ENCODE results near the gene SLC29A1. TPM values are rescaled to one million over a fixed set of nuclear protein-coding genes. Genes with fewer than 3 reads are reported as not detected.

Gene SLC29A1
- total RNA-seq, 5 donors from 2014 or later (not counting 1 experiment from before 2014, with no cell fraction given) = 1.3 to 8.0 (median 3.4) TPM

GRCh38 chr6:44207966-44208365 lies 15.4 kb upstream of the SLC29A1 start:
- DNase-seq (no peak), ATAC-seq (replicated peaks in 1 of 4) (no peak)
- ChIA-PET CTCF (no interaction called here), POLR2A (interaction anchor here in 1 of 2 donors (0.7 kb wide), 1 partner anchor 14 kb away, joined by 4 read pairs; no protein-coding TSS in a partner anchor)
- H3K27me3 ChIP-seq (replicated peaks in 1 of 2; ENCODE audit: control insufficient read depth in 2 of 2, extremely low read depth in 1 of 2, insufficient read depth in 2 of 2, low read length in 1 of 2) = peaks cover 0 to 19% of the 10 kb centered on the region in 2 experiments
- H3K9me3 Mint-ChIP-seq = no peaks in the 10 kb centered on the region
- H3K36me3 ChIP-seq (ENCODE audit: control insufficient read depth in 2 of 2, extremely low read depth in 1 of 2, insufficient read depth in 1 of 2, low read length in 1 of 2) = no peaks in the 10 kb centered on the region
- H3K4me1 ChIP-seq (ENCODE audit: control insufficient read depth in 1 of 2, extremely low read depth in 1 of 2, insufficient read depth in 2 of 2, low read length in 2 of 2) = no peaks in the 10 kb centered on the region
- no peaks in the 10 kb centered on the region for H3K36me3 Mint-ChIP-seq
- no peak overlapping the region for H3K27ac ChIP-seq (ENCODE audit: low read length)
- no peak overlapping the region for H3K4me3 Mint-ChIP-seq
- no peaks in the 10 kb centered on the region for H3K9me3 ChIP-seq
- 50% methylated on average over 1 of the region's 6 CpGs for WGBS (ENCODE audit: insufficient coverage)
- H3K27ac Mint-ChIP-seq = no peak overlapping the region
- no peak overlapping the region for H3K4me3 ChIP-seq (ENCODE audit: control insufficient read depth in 1 of 2, extremely low read depth in 1 of 2, low read length in 1 of 2)
- no peaks in the 10 kb centered on the region for H3K4me1 Mint-ChIP-seq
- peaks cover 2 to 3% of the 10 kb centered on the region in 2 donors for H3K27me3 Mint-ChIP-seq

- no peaks in the 10 kb centered on the region for H3K9me3 Mint-ChIP-seq
- ATAC-seq (replicated peaks in 1 of 4) (no peak), DNase-seq (no peak)
- Histone ChIP-seq H3K36me3 (ENCODE audit: control insufficient read depth in 2 of 2, extremely low read depth in 1 of 2, insufficient read depth in 1 of 2, low read length in 1 of 2) (no peaks in the 10 kb centered on the region), H3K4me3 (ENCODE audit: control insufficient read depth in 1 of 2, extremely low read depth in 1 of 2, low read length in 1 of 2) (no peak overlapping the region), H3K27ac (ENCODE audit: low read length) (no peak overlapping the region), H3K4me1 (ENCODE audit: control insufficient read depth in 1 of 2, extremely low read depth in 1 of 2, insufficient read depth in 2 of 2, low read length in 2 of 2) (no peaks in the 10 kb centered on the region), H3K27me3 (replicated peaks in 1 of 2; ENCODE audit: control insufficient read depth in 2 of 2, extremely low read depth in 1 of 2, insufficient read depth in 2 of 2, low read length in 1 of 2) (peaks cover 0 to 17% of the 10 kb centered on the region in 2 experiments), H3K9me3 (no peaks in the 10 kb centered on the region)
- H3K4me1 Mint-ChIP-seq = no peaks in the 10 kb centered on the region
- H3K27me3 Mint-ChIP-seq = peaks cover 0 to 3% of the 10 kb centered on the region in 2 donors
- no peak overlapping the region for H3K4me3 Mint-ChIP-seq
- 71% methylated on average over 1 of the region's 3 CpGs for WGBS (ENCODE audit: insufficient coverage)
- H3K36me3 Mint-ChIP-seq = no peaks in the 10 kb centered on the region
- POLR2A ChIA-PET = no interaction called here
- CTCF ChIA-PET = no interaction called here
- H3K27ac Mint-ChIP-seq = no peak overlapping the region
Observed at GRCh38 chr6:44211284-44211683, 12.1 kb upstream of the SLC29A1 start.

GRCh38 chr6:44214307-44214706 lies 9.1 kb upstream of the SLC29A1 start:
- 82% methylated on average over 5 of the region's 6 CpGs for WGBS (ENCODE audit: insufficient coverage)
- DNase-seq (no peak), ATAC-seq (replicated peaks in 1 of 4) (no peak)
- ChIA-PET CTCF (no interaction called here), POLR2A (no interaction called here)
- Histone ChIP-seq H3K4me3 (ENCODE audit: control insufficient read depth in 1 of 2, extremely low read depth in 1 of 2, low read length in 1 of 2) (no peak overlapping the region), H3K27me3 (replicated peaks in 1 of 2; ENCODE audit: control insufficient read depth in 2 of 2, extremely low read depth in 1 of 2, insufficient read depth in 2 of 2, low read length in 1 of 2) (peaks cover 0 to 40% of the 10 kb centered on the region in 2 experiments), H3K9me3 (no peaks in the 10 kb centered on the region), H3K27ac (ENCODE audit: low read length) (no peak overlapping the region), H3K4me1 (ENCODE audit: control insufficient read depth in 1 of 2, extremely low read depth in 1 of 2, insufficient read depth in 2 of 2, low read length in 2 of 2) (peaks cover 2 to 7% of the 10 kb centered on the region in 2 experiments), H3K36me3 (ENCODE audit: control insufficient read depth in 2 of 2, extremely low read depth in 1 of 2, insufficient read depth in 1 of 2, low read length in 1 of 2) (no peaks in the 10 kb centered on the region)
- Mint-ChIP-seq H3K9me3 (no peaks in the 10 kb centered on the region), H3K27me3 (peaks cover 3 to 14% of the 10 kb centered on the region in 2 donors), H3K4me3 (no peak overlapping the region), H3K36me3 (no peaks in the 10 kb centered on the region), H3K27ac (no peak overlapping the region), H3K4me1 (peaks cover 4 to 10% (median 7%) of the 10 kb centered on the region in 3 donors)

- H3K27ac ChIP-seq (ENCODE audit: low read length) = no peak within 1 kb of the TSS
- no peak within 1 kb of the TSS for H3K27ac Mint-ChIP-seq
- H3K9me3 ChIP-seq = no peaks in the 10 kb centered on the region
- WGBS (ENCODE audit: insufficient coverage) = 55% methylated on average over 3 of the region's 7 CpGs
- peaks cover 2 to 17% of the 10 kb centered on the region in 2 donors for H3K27me3 Mint-ChIP-seq
- no peaks in the 10 kb centered on the region for H3K36me3 Mint-ChIP-seq
- no peaks in the 10 kb centered on the region for H3K9me3 Mint-ChIP-seq
- H3K4me1 ChIP-seq (ENCODE audit: control insufficient read depth in 1 of 2, extremely low read depth in 1 of 2, insufficient read depth in 2 of 2, low read length in 2 of 2) = peaks cover 4 to 18% of the 10 kb centered on the region in 2 experiments
- no peak within 1 kb of the TSS for H3K4me3 ChIP-seq (ENCODE audit: control insufficient read depth in 1 of 2, extremely low read depth in 1 of 2, low read length in 1 of 2)
- CTCF ChIA-PET = no interaction called here
- H3K4me3 Mint-ChIP-seq = no peak within 1 kb of the TSS
- H3K27me3 ChIP-seq (replicated peaks in 1 of 2; ENCODE audit: control insufficient read depth in 2 of 2, extremely low read depth in 1 of 2, insufficient read depth in 2 of 2, low read length in 1 of 2) = peaks cover 0 to 46% of the 10 kb centered on the region in 2 experiments
- POLR2A ChIA-PET = interaction anchor here in 1 of 2 donors (0.7 kb wide), 1 partner anchor 30 kb away, joined by 6 read pairs; no protein-coding TSS in a partner anchor
- H3K36me3 ChIP-seq (ENCODE audit: control insufficient read depth in 2 of 2, extremely low read depth in 1 of 2, insufficient read depth in 1 of 2, low read length in 1 of 2) = no peaks in the 10 kb centered on the region
- H3K4me1 Mint-ChIP-seq = peaks cover 4 to 23% (median 14%) of the 10 kb centered on the region in 3 donors
- ATAC-seq (replicated peaks in 1 of 4) = no peak
- DNase-seq = no peak
Observed at GRCh38 chr6:44216677-44217331, 6.6 kb upstream of the SLC29A1 start, which contains the start of gene MYMX. TSS of gene MYMX (plus strand) at chr6:44216926. CDS start at chr6:44217472, 546 bp downstream.

- H3K36me3 ChIP-seq (ENCODE audit: control insufficient read depth in 2 of 2, extremely low read depth in 1 of 2, insufficient read depth in 1 of 2, low read length in 1 of 2) = no peaks in the 10 kb centered on the region
- no peaks in the 10 kb centered on the region for H3K36me3 Mint-ChIP-seq
- no peaks in the 10 kb centered on the region for H3K9me3 Mint-ChIP-seq
- WGBS (ENCODE audit: insufficient coverage) = 87% methylated on average over 15 of the region's 16 CpGs
- no peak overlapping the region for H3K4me3 ChIP-seq (ENCODE audit: control insufficient read depth in 1 of 2, extremely low read depth in 1 of 2, low read length in 1 of 2)
- peaks cover 0 to 17% of the 10 kb centered on the region in 2 donors for H3K27me3 Mint-ChIP-seq
- H3K4me1 ChIP-seq (ENCODE audit: control insufficient read depth in 1 of 2, extremely low read depth in 1 of 2, insufficient read depth in 2 of 2, low read length in 2 of 2) = peaks cover 4 to 21% of the 10 kb centered on the region in 2 experiments
- peaks cover 6 to 27% (median 14%) of the 10 kb centered on the region in 3 donors for H3K4me1 Mint-ChIP-seq
- H3K27ac ChIP-seq (ENCODE audit: low read length) = no peak overlapping the region
- ChIA-PET POLR2A (no interaction called here), CTCF (no interaction called here)
- no peak overlapping the region for H3K27ac Mint-ChIP-seq
- no peak for ATAC-seq (replicated peaks in 1 of 4)
- no peak for DNase-seq
- H3K9me3 ChIP-seq = no peaks in the 10 kb centered on the region
- H3K4me3 Mint-ChIP-seq = no peak overlapping the region
- H3K27me3 ChIP-seq (replicated peaks in 1 of 2; ENCODE audit: control insufficient read depth in 2 of 2, extremely low read depth in 1 of 2, insufficient read depth in 2 of 2, low read length in 1 of 2) = peaks cover 0 to 45% of the 10 kb centered on the region in 2 experiments
Observed at GRCh38 chr6:44217332-44218143, 5.9 kb upstream of the SLC29A1 start.

GRCh38 chr6:44219053-44219814 lies 4.2 kb upstream of the SLC29A1 start:
- H3K36me3 Mint-ChIP-seq = no peaks in the 10 kb centered on the region
- peaks cover 0 to 45% of the 10 kb centered on the region in 2 experiments for H3K27me3 ChIP-seq (replicated peaks in 1 of 2; ENCODE audit: control insufficient read depth in 2 of 2, extremely low read depth in 1 of 2, insufficient read depth in 2 of 2, low read length in 1 of 2)
- H3K4me1 ChIP-seq (ENCODE audit: control insufficient read depth in 1 of 2, extremely low read depth in 1 of 2, insufficient read depth in 2 of 2, low read length in 2 of 2) = peaks cover 8 to 35% of the 10 kb centered on the region in 2 experiments
- no peaks in the 10 kb centered on the region for H3K36me3 ChIP-seq (ENCODE audit: control insufficient read depth in 2 of 2, extremely low read depth in 1 of 2, insufficient read depth in 1 of 2, low read length in 1 of 2)
- DNase-seq (peak in 2 of 35 experiments; percentile 27 to 29), ATAC-seq (replicated peaks in 1 of 4) (no peak)
- H3K27me3 Mint-ChIP-seq = peaks cover 0 to 17% of the 10 kb centered on the region in 2 donors
- POLR2A ChIA-PET = no interaction called here
- no peak overlapping the region for H3K27ac ChIP-seq (ENCODE audit: low read length)
- H3K4me1 Mint-ChIP-seq = peaks cover 18 to 37% (median 23%) of the 10 kb centered on the region in 3 donors
- H3K4me3 Mint-ChIP-seq = peak overlapping the region in 2 of 3 donors; percentile 31 to 60
- 5% methylated on average over 22 of the region's 45 CpGs for WGBS (ENCODE audit: insufficient coverage)
- H3K27ac Mint-ChIP-seq = no peak overlapping the region
- H3K4me3 ChIP-seq (ENCODE audit: control insufficient read depth in 1 of 2, extremely low read depth in 1 of 2, low read length in 1 of 2) = peak overlapping the region in 1 of 2 donors; percentile 38
- no peaks in the 10 kb centered on the region for H3K9me3 ChIP-seq
- H3K9me3 Mint-ChIP-seq = no peaks in the 10 kb centered on the region
- CTCF ChIA-PET = no interaction called here
